Smooth muscle cell (in vitro differentiated cells): ENCODE data around the gene UBE3B. TPM values are rescaled to one million over a fixed set of nuclear protein-coding genes. Genes with fewer than 3 reads are reported as not detected.

Experiments
- DNase-seq: peaks from one replicate; lab custom pipeline; 2025; ENCODE audit not compliant: unreplicated experiment; lab: John Stamatoyannopoulos, UW
- H2AFZ ChIP-seq: fragments of 200-600 bp; sonication (generic); 2 replicates; pipeline ENCODE4 v1.6.0; 2016; ENCODE audit warnings: antibody characterized with exemption, low read depth, mild to moderate bottlenecking
- H3F3A ChIP-seq: fragments of 200-600 bp; sonication (generic); 2 replicates; pipeline ENCODE4 v1.6.0; 2017; ENCODE audit warnings: antibody characterized with exemption, low read depth
- H3K27ac ChIP-seq: fragments of 200-600 bp; sonication (generic); 2 replicates; pipeline ENCODE4 v1.5.1; 2016; ENCODE audit warnings: low read depth, mild to moderate bottlenecking
- H3K27me3 ChIP-seq: fragments of 200-600 bp; sonication (generic); 2 replicates; pipeline ENCODE4 v1.6.1; 2016; ENCODE audit warnings: low read depth, mild to moderate bottlenecking
- H3K36me3 ChIP-seq: fragments of 200-600 bp; sonication (generic); 2 replicates; pipeline ENCODE4 v1.5.1; 2016; ENCODE audit warnings: low read depth
- H3K4me1 ChIP-seq: fragments of 200-600 bp; sonication (generic); 2 replicates; pipeline ENCODE4 v1.5.1; 2016; ENCODE audit warnings: low read depth
- H3K4me2 ChIP-seq: fragments of 200-600 bp; sonication (generic); 2 replicates; pipeline ENCODE4 v1.6.0; 2016; ENCODE audit warnings: mild to moderate bottlenecking
- H3K4me3 ChIP-seq: fragments of 200-600 bp; sonication (generic); 2 replicates; pipeline ENCODE4 v1.5.1; 2016; ENCODE audit warnings: mild to moderate bottlenecking
- H3K79me2 ChIP-seq: fragments of 200-600 bp; sonication (generic); 2 replicates; pipeline ENCODE4 v1.6.0; 2016; ENCODE audit warnings: low read depth, mild to moderate bottlenecking
- H3K9ac ChIP-seq: fragments of 200-600 bp; sonication (generic); 2 replicates; pipeline ENCODE4 v1.6.0; 2016; ENCODE audit warnings: low read depth
- H3K9me3 ChIP-seq: fragments of 200-600 bp; sonication (generic); replicated peaks from 2 replicates; pipeline ENCODE4 v1.5.1; 2016; ENCODE audit warnings: low read depth
- H4K20me1 ChIP-seq: fragments of 200-600 bp; sonication (generic); 2 replicates; pipeline ENCODE4 v1.6.0; 2016; ENCODE audit warnings: low read depth
- CTCF ChIP-seq: fragments of 200-600 bp; sonication (generic); IDR thresholded peaks from 2 replicates; pipeline ENCODE4 v1.5.1; 2017; ENCODE audit warnings: borderline replicate concordance, mild to moderate bottlenecking, antibody characterized with exemption; ENCODE audit not compliant: insufficient read depth, poor library complexity, severe bottlenecking
- WGBS: methylation state at CpG from one replicate; pipeline ENCODE4 v1.1.7; 2016; ENCODE audit warnings: low lambda C conversion rate; 5-methylcytosine and 5-hydroxymethylcytosine counted together
- polyA plus RNA-seq: library from polyadenylated mRNA; unstranded; fragments of >200 nt; fragmentation: Nextera tagmentation; extraction: Ambion mirVana; gene quantifications from 2 replicates; pipeline ENCODE4 v1.2.1, GENCODE V29; 2016
- total RNA-seq: library from RNA; depleted of rRNA; stranded (reverse); fragments of >200 nt; gene quantifications from 2 replicates; pipeline ENCODE4 v1.2.3, GENCODE V29; 2014

UBE3B gene
- total and polyA plus RNA-seq, 2 experiments from 2014 or later, result 21.8 to 62.9 TPM

GRCh38 chr12:109487181-109488050 lies 10.0 kb downstream of the UBE3B start:
- no peaks in the 10 kb centered on the region for H3K79me2 ChIP-seq
- H3K36me3 ChIP-seq, result peaks cover 28% of the 10 kb centered on the region
- no peak overlapping the region for H3K9ac ChIP-seq
- H4K20me1 ChIP-seq, result no peaks in the 10 kb centered on the region
- WGBS, result 93% methylated on average over 9 of the region's 9 CpGs
- no peak overlapping the region for H3K4me2 ChIP-seq
- no peaks in the 10 kb centered on the region for H3F3A ChIP-seq
- H3K4me3 ChIP-seq, result no peak overlapping the region
- no peak overlapping the region for H2AFZ ChIP-seq
- DNase-seq, result no peak
- H3K27me3 ChIP-seq, result no peaks in the 10 kb centered on the region
- TF ChIP-seq CTCF, result no peak
- H3K27ac ChIP-seq, result no peak overlapping the region
- no peaks in the 10 kb centered on the region for H3K9me3 ChIP-seq
- H3K4me1 ChIP-seq, result no peaks in the 10 kb centered on the region

- 85% methylated on average over 7 of the region's 7 CpGs for WGBS
- Histone ChIP-seq H2AFZ (no peak overlapping the region), H3F3A (no peaks in the 10 kb centered on the region), H3K27me3 (no peaks in the 10 kb centered on the region), H3K4me2 (no peak overlapping the region), H3K79me2 (no peaks in the 10 kb centered on the region), H3K27ac (no peak overlapping the region), H3K36me3 (peaks cover 28% of the 10 kb centered on the region), H3K4me1 (no peaks in the 10 kb centered on the region), H3K9me3 (no peaks in the 10 kb centered on the region), H4K20me1 (no peaks in the 10 kb centered on the region), H3K4me3 (no peak overlapping the region), H3K9ac (no peak overlapping the region)
- no peak for TF ChIP-seq CTCF
- DNase-seq, result no peak
Observed at GRCh38 chr12:109488051-109488665, 10.7 kb downstream of the UBE3B start.

GRCh38 chr12:109489016-109489954 lies 11.9 kb downstream of the UBE3B start:
- Histone ChIP-seq H3K4me2 (no peak overlapping the region), H3K9ac (no peak overlapping the region), H3K27ac (no peak overlapping the region), H4K20me1 (no peaks in the 10 kb centered on the region), H3K4me1 (no peaks in the 10 kb centered on the region), H3K9me3 (no peaks in the 10 kb centered on the region), H3K79me2 (no peaks in the 10 kb centered on the region), H3K36me3 (peaks cover 28% of the 10 kb centered on the region), H2AFZ (no peak overlapping the region), H3K27me3 (no peaks in the 10 kb centered on the region), H3K4me3 (no peak overlapping the region), H3F3A (no peaks in the 10 kb centered on the region)
- no peak for DNase-seq
- WGBS, result 95% methylated on average over 14 of the region's 14 CpGs
- no peak for TF ChIP-seq CTCF
